Activated naive CD4-positive, alpha-beta T cell treated with anti-CD3 and anti-CD28 coated beads for 36 hours (primary cell): ENCODE results near the gene RSPH1. TPM values are rescaled to one million over a fixed set of nuclear protein-coding genes. Genes with fewer than 3 reads are reported as not detected.

ENCODE experiments used
- CTCF ChIA-PET: fragments of 350-600 bp; sonication (Branson Sonifier 250); formaldehyde crosslinking; loops from one replicate; lab custom pipeline; 2021; ENCODE audit warnings: antibody characterized with exemption; lab: Charles Lee
- DNase-seq: peaks from one replicate; pipeline ENCODE4 v3.0.0-alpha.2; 2020
- H3K27ac Mint-ChIP-seq: one replicate; pipeline ENCODE4 v1.8.0; 2021; ENCODE audit warnings: mild to moderate bottlenecking, mixed read lengths
- H3K27me3 Mint-ChIP-seq: one replicate; pipeline ENCODE4 v1.8.0; 2021; ENCODE audit warnings: low read depth, mixed read lengths
- H3K36me3 Mint-ChIP-seq: one replicate; pipeline ENCODE4 v1.8.0; 2021; ENCODE audit warnings: low read depth, mixed read lengths
- H3K4me1 Mint-ChIP-seq: one replicate; pipeline ENCODE4 v1.8.0; 2021; ENCODE audit warnings: low read depth, mixed read lengths
- H3K4me3 Mint-ChIP-seq: one replicate; pipeline ENCODE4 v1.8.0; 2021; ENCODE audit warnings: mild to moderate bottlenecking, moderate library complexity, mixed read lengths
- H3K9me3 Mint-ChIP-seq: one replicate; pipeline ENCODE4 v1.8.0; 2021; ENCODE audit warnings: mixed read lengths
- intact Hi-C: fragments of 100-400 bp; cut with micrococcal nuclease; formaldehyde crosslinking; loops from one replicate; pipeline ENCODE4 v1.15.1; 2023
- total RNA-seq, 2 experiments: library from RNA; stranded (reverse); gene quantifications; one replicate each; pipeline ENCODE4 v1.2.3, GENCODE V29; 2021

The RSPH1 gene
- total RNA-seq, 2 experiments from 2014 or later: 0.22 TPM; not detected in 1

- Mint-ChIP-seq H3K36me3 (no peaks in the 10 kb centered on the region), H3K9me3 (no peaks in the 10 kb centered on the region), H3K27me3 (no peaks in the 10 kb centered on the region), H3K4me3 (no peak overlapping the region), H3K27ac (no peak overlapping the region), H3K4me1 (peaks cover 37% of the 10 kb centered on the region)
- intact Hi-C loops: loop anchor here (2.0 kb wide), 1 partner anchor 71 kb away; no protein-coding TSS in a partner anchor
- CTCF ChIA-PET: interaction anchor here (0.7 to 2.5 kb wide), 8 partner anchors 11 to 147 kb away, joined by 3 to 14 read pairs (median 4); no protein-coding TSS in a partner anchor
- DNase-seq: no peak
These were observed 40.1 kb downstream of the RSPH1 start for GRCh38 chr21:42455754-42456440.

GRCh38 chr21:42455196-42455595, 40.8 kb downstream of the RSPH1 start:
- intact Hi-C loops: no loop called here
- Mint-ChIP-seq H3K9me3 (no peaks in the 10 kb centered on the region), H3K27me3 (no peaks in the 10 kb centered on the region), H3K27ac (no peak overlapping the region), H3K4me3 (no peak overlapping the region), H3K36me3 (no peaks in the 10 kb centered on the region), H3K4me1 (peaks cover 36% of the 10 kb centered on the region)
- CTCF ChIA-PET: interaction anchor here (1.8 to 2.5 kb wide), 3 partner anchors 74 to 145 kb away, joined by 6 to 14 read pairs (median 6); no protein-coding TSS in a partner anchor
- no peak for DNase-seq

GRCh38 chr21:42454786-42455185, 41.2 kb downstream of the RSPH1 start:
- no peak for DNase-seq
- Mint-ChIP-seq H3K27ac (no peak overlapping the region), H3K4me1 (peaks cover 36% of the 10 kb centered on the region), H3K36me3 (no peaks in the 10 kb centered on the region), H3K9me3 (no peaks in the 10 kb centered on the region), H3K4me3 (no peak overlapping the region), H3K27me3 (no peaks in the 10 kb centered on the region)
- intact Hi-C loops: loop anchor here (5.0 kb wide), 1 partner anchor 292 kb away; no protein-coding TSS in a partner anchor
- CTCF ChIA-PET: interaction anchor here (1.0 to 2.5 kb wide), 4 partner anchors 62 to 144 kb away, joined by 3 to 14 read pairs (median 6); no protein-coding TSS in a partner anchor

- H3K27ac Mint-ChIP-seq: no peak overlapping the region
- DNase-seq: no peak
- CTCF ChIA-PET: interaction anchor here (1.0 to 1.8 kb wide), 2 partner anchors 61 to 144 kb away, joined by 3 to 6 read pairs; no protein-coding TSS in a partner anchor
These were observed 41.9 kb downstream of the RSPH1 start for GRCh38 chr21:42453986-42454570.

GRCh38 chr21:42453224-42453985, 42.6 kb downstream of the RSPH1 start:
- no peaks in the 10 kb centered on the region for H3K27me3 Mint-ChIP-seq
- CTCF ChIA-PET: interaction anchor here (1.7 to 1.8 kb wide), 2 partner anchors 93 to 143 kb away, joined by 4 to 6 read pairs; no protein-coding TSS in a partner anchor
- intact Hi-C loops: loop anchor here (5.0 kb wide), 1 partner anchor 291 kb away; no protein-coding TSS in a partner anchor
- H3K36me3 Mint-ChIP-seq: no peaks in the 10 kb centered on the region
- DNase-seq: no peak
- H3K27ac Mint-ChIP-seq: no peak overlapping the region
- H3K9me3 Mint-ChIP-seq: no peaks in the 10 kb centered on the region
- H3K4me3 Mint-ChIP-seq: no peak overlapping the region
- peaks cover 37% of the 10 kb centered on the region for H3K4me1 Mint-ChIP-seq

More at GRCh38 chr21:42453986-42454570, 41.9 kb downstream of the RSPH1 start:
- Mint-ChIP-seq H3K36me3 (no peaks in the 10 kb centered on the region), H3K4me3 (no peak overlapping the region), H3K4me1 (peaks cover 37% of the 10 kb centered on the region), H3K9me3 (no peaks in the 10 kb centered on the region), H3K27me3 (no peaks in the 10 kb centered on the region)
- intact Hi-C loops: loop anchor here (5.0 kb wide), 1 partner anchor 292 kb away; no protein-coding TSS in a partner anchor

GRCh38 chr21:42452401-42453223, 43.4 kb downstream of the RSPH1 start:
- Mint-ChIP-seq H3K9me3 (no peaks in the 10 kb centered on the region), H3K4me1 (peaks cover 40% of the 10 kb centered on the region), H3K36me3 (peaks cover 4% of the 10 kb centered on the region), H3K27ac (no peak overlapping the region), H3K27me3 (no peaks in the 10 kb centered on the region), H3K4me3 (no peak overlapping the region)
- no peak for DNase-seq
- CTCF ChIA-PET: interaction anchor here (0.6 to 1.7 kb wide), 3 partner anchors 14 to 126 kb away, joined by 3 to 5 read pairs (median 4); no protein-coding TSS in a partner anchor
- intact Hi-C loops: loop anchor here (5.0 kb wide), 1 partner anchor 290 kb away; no protein-coding TSS in a partner anchor

GRCh38 chr21:42451941-42452340, 44.1 kb downstream of the RSPH1 start:
- H3K27me3 Mint-ChIP-seq: no peaks in the 10 kb centered on the region
- CTCF ChIA-PET: interaction anchor here (0.6 to 4.0 kb wide), 4 partner anchors 15 to 125 kb away, joined by 3 to 23 read pairs (median 4); no protein-coding TSS in a partner anchor
- intact Hi-C loops: loop anchor here (2.0 to 5.0 kb wide), 2 partner anchors 29 to 290 kb away; no protein-coding TSS in a partner anchor
- no peaks in the 10 kb centered on the region for H3K9me3 Mint-ChIP-seq
- H3K27ac Mint-ChIP-seq: no peak overlapping the region
- peaks cover 4% of the 10 kb centered on the region for H3K36me3 Mint-ChIP-seq
- no peak for DNase-seq
- H3K4me3 Mint-ChIP-seq: no peak overlapping the region
- peaks cover 39% of the 10 kb centered on the region for H3K4me1 Mint-ChIP-seq

- H3K4me1 Mint-ChIP-seq: peaks cover 34% of the 10 kb centered on the region
- H3K4me3 Mint-ChIP-seq: no peak overlapping the region
These were observed 47.3 kb downstream of the RSPH1 start for GRCh38 chr21:42448686-42449085.

GRCh38 chr21:42447732-42448131, 48.3 kb downstream of the RSPH1 start:
- H3K4me3 Mint-ChIP-seq: no peak overlapping the region
- no peak for DNase-seq
- intact Hi-C loops: no loop called here
- H3K36me3 Mint-ChIP-seq: peaks cover 13% of the 10 kb centered on the region
- CTCF ChIA-PET: interaction anchor here (1.0 kb wide), 1 partner anchor 38 kb away, joined by 3 read pairs; no protein-coding TSS in a partner anchor
- no peaks in the 10 kb centered on the region for H3K27me3 Mint-ChIP-seq
- no peak overlapping the region for H3K27ac Mint-ChIP-seq
- H3K4me1 Mint-ChIP-seq: peaks cover 26% of the 10 kb centered on the region
- H3K9me3 Mint-ChIP-seq: no peaks in the 10 kb centered on the region

More at GRCh38 chr21:42448686-42449085, 47.3 kb downstream of the RSPH1 start:
- Mint-ChIP-seq H3K27ac (no peak overlapping the region), H3K36me3 (peaks cover 12% of the 10 kb centered on the region), H3K27me3 (no peaks in the 10 kb centered on the region), H3K9me3 (no peaks in the 10 kb centered on the region)
- intact Hi-C loops: no loop called here
- CTCF ChIA-PET: interaction anchor here (0.6 to 4.0 kb wide), 6 partner anchors 39 to 139 kb away, joined by 3 to 23 read pairs (median 9); no protein-coding TSS in a partner anchor
- DNase-seq: no peak

GRCh38 chr21:42447182-42447581, 48.8 kb downstream of the RSPH1 start:
- Mint-ChIP-seq H3K36me3 (peaks cover 13% of the 10 kb centered on the region), H3K27me3 (no peaks in the 10 kb centered on the region), H3K9me3 (no peaks in the 10 kb centered on the region), H3K27ac (no peak overlapping the region), H3K4me1 (peaks cover 26% of the 10 kb centered on the region), H3K4me3 (no peak overlapping the region)
- intact Hi-C loops: no loop called here
- DNase-seq: no peak
- CTCF ChIA-PET: interaction anchor here (2.3 kb wide), 1 partner anchor 111 kb away, joined by 9 read pairs; no protein-coding TSS in a partner anchor

- Mint-ChIP-seq H3K4me1 (peaks cover 26% of the 10 kb centered on the region), H3K36me3 (peaks cover 13% of the 10 kb centered on the region), H3K4me3 (no peak overlapping the region), H3K9me3 (no peaks in the 10 kb centered on the region), H3K27ac (peak overlapping the region; percentile 32), H3K27me3 (no peaks in the 10 kb centered on the region)
- CTCF ChIA-PET: interaction anchor here (1.1 to 2.3 kb wide), 4 partner anchors 10 to 110 kb away, joined by 3 to 9 read pairs (median 5); no protein-coding TSS in a partner anchor
- no peak for DNase-seq
- intact Hi-C loops: no loop called here
These were observed 49.5 kb downstream of the RSPH1 start for GRCh38 chr21:42446531-42446930.
